Tibial artery (tissue), 4 donors: ENCODE data around the gene RPL7L1.
A peak's percentile ranks its signal among the peaks of the same experiment; 100 is the strongest.
"Not testable (repeated sequence)": the region's sequence is repeated elsewhere in the genome, so short reads cannot be mapped to it uniquely, and the experiment has no call there.

Experiments used
- DNase-seq, 2 donors: peaks; one replicate each; pipeline ENCODE4 v3.0.0-alpha.2; 2019
- H3K27ac ChIP-seq, 2 donors: fragments of 200-600 bp; sonication (generic) in 1 of 2; 1 replicate in 1 of 2; 2 replicates in 1 of 2; pipeline ENCODE4 v1.5.1; 2018 to 2019; ENCODE audit warnings: mild to moderate bottlenecking in 1 of 2
- H3K27me3 ChIP-seq, 2 donors: fragments of 200-600 bp; sonication (generic) in 1 of 2; one replicate each; pipeline versions ENCODE4 v1.5.1 to v1.6.0; 2016 to 2019
- H3K36me3 ChIP-seq, 3 donors: fragments of 200-600 bp; sonication (generic) in 2 of 3; one replicate each; pipeline ENCODE4 v1.5.1; 2016 to 2019; ENCODE audit warnings: mild to moderate bottlenecking in 2 of 3
- H3K4me1 ChIP-seq, 4 donors: fragments of 200-600 bp; sonication (generic) in 2 of 4; 1 replicate in 3 of 4; 2 replicates in 1 of 4; pipeline ENCODE4 v1.5.1; 2016 to 2019
- H3K4me3 ChIP-seq, 2 donors: fragments of 200-600 bp; sonication (generic) in 1 of 2; 1 replicate in 1 of 2; 2 replicates in 1 of 2; pipeline ENCODE4 v1.5.1; 2018 to 2019; ENCODE audit warnings: mild to moderate bottlenecking in 2 of 2
- H3K9me3 ChIP-seq, 3 donors: fragments of 200-600 bp; sonication (generic) in 1 of 3; one replicate each; pipeline ENCODE4 v1.5.1; 2016 to 2019
- intact Hi-C: fragments of 100-400 bp; cut with DNase I; formaldehyde crosslinking; loops from one replicate; pipeline ENCODE4 v1.15.0; 2023; ENCODE audit warnings: low total_unique reads
- TF ChIP-seq, protein P1 (sequence below), 2 experiments: fragments of 200-600 bp in 1 of 2; fragments of 450-650 bp in 1 of 2; IDR thresholded peaks; one replicate each; pipeline ENCODE4 v1.5.1; 2017 to 2019; ENCODE audit warnings: antibody characterized with exemption in 2 of 2, mild to moderate bottlenecking in 1 of 2, moderate library complexity in 1 of 2

RPL7L1 gene

DNA sequence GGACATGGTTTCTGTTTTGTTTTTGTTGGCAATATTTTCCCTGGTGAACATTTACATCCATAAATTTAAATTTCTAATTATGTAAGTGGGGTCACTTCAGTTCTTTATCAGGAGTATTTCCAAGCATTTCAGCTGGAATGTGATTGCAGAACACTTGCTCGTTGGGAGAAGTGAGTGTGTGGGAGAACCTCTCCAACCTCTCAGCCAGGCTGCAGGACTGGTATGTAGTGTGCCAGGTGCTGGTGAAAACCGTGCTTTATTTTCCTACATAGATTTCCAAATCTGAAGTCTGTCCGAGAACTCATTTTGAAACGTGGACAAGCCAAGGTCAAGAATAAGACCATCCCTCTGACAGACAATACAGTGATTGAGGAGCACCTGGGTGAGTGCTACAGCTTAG, 6.3 kb downstream of the RPL7L1 start:
- Histone ChIP-seq H3K36me3 (peaks cover 35 to 70% (median 56%) of the 10 kb centered on the region in 3 donors), H3K4me1 (peaks cover 0 to 23% (median 9%) of the 10 kb centered on the region in 4 donors), H3K27ac (no peak overlapping the region), H3K27me3 (no peaks in the 10 kb centered on the region), H3K9me3 (no peaks in the 10 kb centered on the region), H3K4me3 (no peak overlapping the region)
- intact Hi-C loops, result no loop called here
- TF ChIP-seq, protein P1, sequence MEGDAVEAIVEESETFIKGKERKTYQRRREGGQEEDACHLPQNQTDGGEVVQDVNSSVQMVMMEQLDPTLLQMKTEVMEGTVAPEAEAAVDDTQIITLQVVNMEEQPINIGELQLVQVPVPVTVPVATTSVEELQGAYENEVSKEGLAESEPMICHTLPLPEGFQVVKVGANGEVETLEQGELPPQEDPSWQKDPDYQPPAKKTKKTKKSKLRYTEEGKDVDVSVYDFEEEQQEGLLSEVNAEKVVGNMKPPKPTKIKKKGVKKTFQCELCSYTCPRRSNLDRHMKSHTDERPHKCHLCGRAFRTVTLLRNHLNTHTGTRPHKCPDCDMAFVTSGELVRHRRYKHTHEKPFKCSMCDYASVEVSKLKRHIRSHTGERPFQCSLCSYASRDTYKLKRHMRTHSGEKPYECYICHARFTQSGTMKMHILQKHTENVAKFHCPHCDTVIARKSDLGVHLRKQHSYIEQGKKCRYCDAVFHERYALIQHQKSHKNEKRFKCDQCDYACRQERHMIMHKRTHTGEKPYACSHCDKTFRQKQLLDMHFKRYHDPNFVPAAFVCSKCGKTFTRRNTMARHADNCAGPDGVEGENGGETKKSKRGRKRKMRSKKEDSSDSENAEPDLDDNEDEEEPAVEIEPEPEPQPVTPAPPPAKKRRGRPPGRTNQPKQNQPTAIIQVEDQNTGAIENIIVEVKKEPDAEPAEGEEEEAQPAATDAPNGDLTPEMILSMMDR (IDR thresholded peaks at IDR 0.05), result no peak
- DNase-seq, result no peak

DNA sequence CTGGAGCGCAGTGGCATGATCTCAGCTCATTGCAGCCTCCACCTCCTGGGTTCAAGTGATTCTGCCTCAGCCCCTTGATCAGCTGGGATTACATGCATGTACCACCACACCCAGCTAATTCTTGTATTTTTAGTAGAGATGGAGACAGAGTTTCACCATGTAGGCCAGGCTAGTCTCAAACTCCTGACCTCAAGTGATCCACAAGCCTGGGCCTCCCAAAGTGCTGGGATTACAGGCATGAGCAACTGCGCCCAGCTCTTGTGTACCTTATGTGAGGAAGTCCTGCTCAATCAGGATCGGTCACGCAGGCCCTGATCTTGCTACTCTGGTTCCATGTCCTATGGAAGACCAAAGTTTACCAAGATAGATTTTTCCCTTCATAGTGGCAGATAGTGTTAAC, 8.8 kb downstream of the RPL7L1 start:
- intact Hi-C loops, H3K27me3 ChIP-seq, H3K27ac ChIP-seq, H3K4me3 ChIP-seq, H3K9me3 ChIP-seq, DNase-seq: not testable (repeated sequence)
- H3K36me3 ChIP-seq, result peaks cover 35 to 55% (median 41%) of the 10 kb centered on the region in 3 donors
- peaks cover 0 to 16% (median 9%) of the 10 kb centered on the region in 4 donors for H3K4me1 ChIP-seq

GRCh38 chr6:42889815-42890214, 10.4 kb downstream of the RPL7L1 start:
- H3K27me3 ChIP-seq, result no peaks in the 10 kb centered on the region
- DNase-seq, result no peak
- intact Hi-C loops, result no loop called here
- peak overlapping the region; percentile 88 to 96 for H3K27ac ChIP-seq
- no peaks in the 10 kb centered on the region for H3K9me3 ChIP-seq
- H3K36me3 ChIP-seq, result peaks cover 19 to 38% (median 25%) of the 10 kb centered on the region in 3 donors
- TF ChIP-seq, protein P1 (IDR thresholded peaks at IDR 0.05), result no peak
- H3K4me1 ChIP-seq, result peaks cover 0 to 16% (median 9%) of the 10 kb centered on the region in 4 donors
- peak overlapping the region; percentile 74 to 94 for H3K4me3 ChIP-seq

DNA sequence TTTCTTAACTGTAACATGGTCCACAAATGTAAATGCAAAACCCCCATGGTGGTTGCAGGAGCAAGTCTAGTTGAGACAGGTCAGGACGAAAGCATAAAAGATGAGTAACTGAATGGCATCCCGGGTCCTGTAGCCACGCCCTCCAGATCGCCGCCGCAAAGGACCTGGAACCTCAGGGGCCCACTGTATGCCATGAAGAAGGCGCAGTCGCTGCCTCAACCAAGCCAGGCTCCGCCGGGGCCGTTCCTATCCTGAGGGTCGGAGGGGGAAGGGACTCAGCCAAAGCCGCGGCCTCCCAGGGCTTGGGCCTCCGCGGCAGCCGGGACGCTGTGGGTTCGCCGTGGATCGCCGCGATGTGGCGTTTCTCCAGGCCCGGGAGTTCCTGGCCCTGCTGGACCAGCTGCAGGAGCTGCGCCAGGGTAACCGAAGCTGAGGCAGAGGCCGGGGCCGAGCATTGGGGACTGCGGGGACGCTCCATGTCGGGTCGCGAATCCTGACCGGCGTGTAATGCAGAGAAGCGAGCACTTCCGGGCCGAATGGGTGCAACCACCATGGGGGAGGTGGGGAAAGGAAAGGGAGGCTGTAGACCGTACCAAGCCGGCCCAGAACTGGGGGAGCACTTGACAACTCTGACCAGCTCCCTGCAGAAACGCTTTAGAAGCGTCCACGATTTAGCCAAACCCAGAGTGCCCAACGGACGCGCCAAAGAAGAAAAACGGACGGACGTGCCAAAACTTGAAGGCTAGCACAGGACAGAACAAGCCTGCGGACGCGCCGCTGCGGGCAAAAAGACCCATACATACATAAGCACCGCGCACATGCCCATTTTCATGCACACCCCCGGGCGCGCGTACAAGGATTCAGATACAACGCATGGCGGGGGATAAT, 11.1 kb downstream of the RPL7L1 start:
- no peaks in the 10 kb centered on the region for H3K27me3 ChIP-seq
- peak; percentile 93 to 96 for DNase-seq
- no peaks in the 10 kb centered on the region for H3K9me3 ChIP-seq
- TF ChIP-seq, protein P1 (IDR thresholded peaks at IDR 0.05), result no peak
- peak overlapping the region; percentile 88 to 96 for H3K27ac ChIP-seq
- intact Hi-C loops, result no loop called here
- peaks cover 0 to 16% (median 9%) of the 10 kb centered on the region in 4 donors for H3K4me1 ChIP-seq
- peak overlapping the region; percentile 74 to 94 for H3K4me3 ChIP-seq
- peaks cover 12 to 31% (median 17%) of the 10 kb centered on the region in 3 donors for H3K36me3 ChIP-seq

- Histone ChIP-seq H3K9me3 (no peaks in the 10 kb centered on the region), H3K27ac (peak overlapping the region; percentile 88 to 96), H3K27me3 (no peaks in the 10 kb centered on the region), H3K36me3 (peaks cover 5 to 24% (median 10%) of the 10 kb centered on the region in 3 donors), H3K4me3 (peak overlapping the region; percentile 74 to 94), H3K4me1 (peaks cover 0 to 16% (median 9%) of the 10 kb centered on the region in 4 donors)
- intact Hi-C loops, result no loop called here
- TF ChIP-seq, protein P1 (IDR thresholded peaks at IDR 0.05), result no peak
- DNase-seq, result no peak
Observed at GRCh38 chr6:42891199-42891722, 11.8 kb downstream of the RPL7L1 start.

GRCh38 chr6:42894041-42894828, 14.8 kb downstream of the RPL7L1 start:
- intact Hi-C loops, DNase-seq, H3K4me3 ChIP-seq, H3K9me3 ChIP-seq, H3K27me3 ChIP-seq, H3K36me3 ChIP-seq, H3K27ac ChIP-seq: not testable (repeated sequence)
- peaks cover 0 to 18% (median 11%) of the 10 kb centered on the region in 4 donors for H3K4me1 ChIP-seq
